Measurements from ENCODE around the gene RITA1.

Gene RITA1

DNA sequence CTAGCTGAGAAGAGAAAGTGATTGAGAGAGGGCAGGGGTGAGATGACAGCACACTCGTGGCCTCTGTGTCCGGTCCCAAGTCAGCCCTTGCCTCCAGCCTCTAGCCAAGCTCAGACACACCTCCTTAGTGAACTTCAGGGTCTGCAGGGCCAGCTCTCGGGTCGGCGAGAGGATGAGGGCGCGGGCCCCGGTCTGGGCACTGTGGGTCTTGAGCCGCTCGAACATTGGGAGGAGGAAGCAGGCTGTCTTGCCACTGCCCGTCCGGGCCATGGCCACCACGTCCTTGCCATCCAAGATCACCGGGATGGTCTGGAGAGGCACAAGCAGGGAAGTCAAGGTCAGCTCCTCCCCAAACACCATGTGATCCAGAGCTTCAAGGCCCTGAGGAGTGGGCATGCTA is 6.5 kb upstream of the RITA1 start:
- Histone ChIP-seq H3K9me3 (ENCODE audit: control insufficient read depth in 2 of 2, low read length in 2 of 2) (no peaks in the 10 kb centered on the region), H3K36me3 (ENCODE audit: control insufficient read depth in 2 of 2, insufficient read depth in 2 of 2, low read length in 2 of 2) (peaks cover 36 to 53% of the 10 kb centered on the region in 2 donors), H3K4me3 (ENCODE audit: low read length in 2 of 2) (no peak overlapping the region), H3K27me3 (ENCODE audit: control insufficient read depth in 2 of 2, insufficient read depth in 2 of 2, low read length in 2 of 2) (no peaks in the 10 kb centered on the region), H3K9ac (ENCODE audit: low read depth in 1 of 2, low read length in 2 of 2) (no peak overlapping the region), H3K27ac (ENCODE audit: low read depth in 2 of 2, low read length in 2 of 2) (no peak overlapping the region), H3K4me1 (ENCODE audit: control insufficient read depth in 2 of 2, insufficient read depth in 2 of 2, low read length in 2 of 2) (no peaks in the 10 kb centered on the region)

DNA sequence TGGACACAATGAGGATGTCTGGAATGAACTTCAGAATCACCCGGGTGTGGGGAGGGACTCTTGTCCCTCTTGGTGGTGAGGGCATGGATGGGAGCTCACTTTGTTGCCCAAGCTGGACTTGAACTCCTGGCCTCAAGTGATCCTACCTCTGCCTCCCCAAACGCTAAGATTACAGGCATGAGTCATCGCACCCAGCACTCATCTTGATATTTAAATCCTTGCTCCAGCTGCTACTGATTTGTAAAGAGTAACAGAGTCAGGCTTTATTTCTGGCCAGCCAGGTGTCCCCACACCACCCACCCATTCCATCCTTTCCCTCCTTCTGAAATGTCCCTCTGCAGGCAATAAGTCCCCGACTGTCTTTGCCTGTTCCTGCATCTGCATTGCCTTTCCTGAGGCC is 5.2 kb upstream of the RITA1 start:
- H3K27ac ChIP-seq (ENCODE audit: low read depth in 2 of 2, low read length in 2 of 2) = no peak overlapping the region

GRCh38 chr12:113181975-113182374 is 3.5 kb upstream of the RITA1 start:
- Histone ChIP-seq H3K9ac (ENCODE audit: low read depth in 1 of 2, low read length in 2 of 2) (no peak overlapping the region), H3K4me1 (ENCODE audit: control insufficient read depth in 2 of 2, insufficient read depth in 2 of 2, low read length in 2 of 2) (peaks cover 14 to 18% of the 10 kb centered on the region in 2 donors), H3K9me3 (ENCODE audit: control insufficient read depth in 2 of 2, low read length in 2 of 2) (no peaks in the 10 kb centered on the region), H3K27ac (ENCODE audit: low read depth in 2 of 2, low read length in 2 of 2) (no peak overlapping the region), H3K36me3 (ENCODE audit: control insufficient read depth in 2 of 2, insufficient read depth in 2 of 2, low read length in 2 of 2) (peaks cover 26 to 40% of the 10 kb centered on the region in 2 donors), H3K4me3 (ENCODE audit: low read length in 2 of 2) (no peak overlapping the region), H3K27me3 (ENCODE audit: control insufficient read depth in 2 of 2, insufficient read depth in 2 of 2, low read length in 2 of 2) (no peaks in the 10 kb centered on the region)

More for the DNA sequence above, 5.2 kb upstream of the RITA1 start:
- Histone ChIP-seq H3K9ac (ENCODE audit: low read depth in 1 of 2, low read length in 2 of 2) (no peak overlapping the region), H3K4me3 (ENCODE audit: low read length in 2 of 2) (no peak overlapping the region), H3K4me1 (ENCODE audit: control insufficient read depth in 2 of 2, insufficient read depth in 2 of 2, low read length in 2 of 2) (peaks cover 4 to 5% of the 10 kb centered on the region in 2 donors), H3K9me3 (ENCODE audit: control insufficient read depth in 2 of 2, low read length in 2 of 2) (no peaks in the 10 kb centered on the region), H3K36me3 (ENCODE audit: control insufficient read depth in 2 of 2, insufficient read depth in 2 of 2, low read length in 2 of 2) (peaks cover 30 to 48% of the 10 kb centered on the region in 2 donors), H3K27me3 (ENCODE audit: control insufficient read depth in 2 of 2, insufficient read depth in 2 of 2, low read length in 2 of 2) (no peaks in the 10 kb centered on the region)

DNA sequence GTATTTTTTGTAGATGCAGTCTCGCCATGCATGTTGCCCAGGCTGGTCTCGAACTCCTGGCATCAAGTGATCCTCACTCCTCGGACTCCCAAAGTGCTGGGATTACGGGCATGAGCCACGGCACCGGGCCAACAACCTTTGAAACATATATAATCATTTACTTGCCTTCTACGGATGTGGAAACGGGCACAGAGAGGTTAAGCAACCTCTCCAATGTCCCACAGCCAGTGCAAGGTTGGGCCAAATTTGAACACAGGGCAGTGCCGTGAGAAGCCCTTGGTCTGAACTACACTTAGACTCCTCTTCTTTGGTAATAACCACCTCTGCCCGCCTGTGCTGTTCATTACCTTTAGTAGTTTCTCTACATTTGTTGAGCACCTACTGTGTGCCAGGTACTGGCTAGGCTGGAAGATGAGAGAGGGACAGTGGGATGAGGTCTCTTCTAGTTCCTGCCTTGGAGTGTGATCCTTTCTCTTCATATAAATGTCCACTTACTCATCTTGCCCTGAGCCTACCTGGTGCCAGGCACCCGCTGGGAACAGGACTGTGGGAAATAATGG is 2.4 kb upstream of the RITA1 start:
- H3K36me3 ChIP-seq (ENCODE audit: control insufficient read depth in 2 of 2, insufficient read depth in 2 of 2, low read length in 2 of 2) = peaks cover 14 to 29% of the 10 kb centered on the region in 2 donors
- no peak overlapping the region for H3K9ac ChIP-seq (ENCODE audit: low read depth in 1 of 2, low read length in 2 of 2)
- H3K9me3 ChIP-seq (ENCODE audit: control insufficient read depth in 2 of 2, low read length in 2 of 2) = no peaks in the 10 kb centered on the region
- no peak overlapping the region for H3K27ac ChIP-seq (ENCODE audit: low read depth in 2 of 2, low read length in 2 of 2)
- H3K27me3 ChIP-seq (ENCODE audit: control insufficient read depth in 2 of 2, insufficient read depth in 2 of 2, low read length in 2 of 2) = no peaks in the 10 kb centered on the region
- H3K4me3 ChIP-seq (ENCODE audit: low read length in 2 of 2) = no peak overlapping the region
- H3K4me1 ChIP-seq (ENCODE audit: control insufficient read depth in 2 of 2, insufficient read depth in 2 of 2, low read length in 2 of 2) = peaks cover 14 to 18% of the 10 kb centered on the region in 2 donors

DNA sequence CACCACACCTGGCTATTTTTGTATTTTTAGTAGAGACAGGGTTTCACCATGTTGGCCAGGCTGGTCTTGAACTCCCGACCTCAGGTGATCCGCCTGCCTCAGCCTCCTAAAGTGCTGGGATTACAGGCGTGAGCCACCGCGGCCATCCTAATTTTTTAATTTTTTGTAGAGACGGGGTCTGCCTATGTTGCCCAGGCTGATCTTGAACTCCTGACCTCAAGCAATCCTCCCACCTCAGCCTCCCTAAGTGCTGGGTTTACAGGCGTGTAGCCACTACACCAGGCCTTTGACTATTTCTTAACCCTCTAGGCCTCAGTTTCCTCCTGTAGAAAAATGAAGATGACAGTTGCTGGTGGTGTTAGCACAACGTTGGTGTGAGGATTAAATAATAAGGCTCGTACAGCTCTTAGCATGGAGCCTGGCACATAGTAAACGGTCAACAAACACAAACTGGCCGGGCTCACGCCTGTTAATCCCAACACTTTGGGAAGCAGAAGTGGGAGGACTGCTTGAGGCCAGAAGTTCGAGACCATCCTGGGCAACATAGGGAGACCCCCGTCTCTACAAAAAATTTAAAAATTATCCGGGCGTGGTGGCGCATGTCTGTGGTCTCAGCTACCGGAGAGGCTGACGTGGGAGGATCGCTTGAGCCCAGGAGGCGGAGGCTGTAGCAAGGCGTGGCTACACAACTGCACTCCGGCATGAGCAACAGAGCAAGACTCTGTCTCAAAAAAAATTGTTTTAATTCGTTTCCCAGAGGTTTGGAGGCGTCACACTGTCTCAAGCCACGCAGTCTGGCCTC is 1.2 kb upstream of the RITA1 start:
- H3K27ac ChIP-seq (ENCODE audit: low read depth in 2 of 2, low read length in 2 of 2) = peak overlapping the region; percentile 90 to 93
- H3K27me3 ChIP-seq (ENCODE audit: control insufficient read depth in 2 of 2, insufficient read depth in 2 of 2, low read length in 2 of 2) = no peaks in the 10 kb centered on the region
- H3K36me3 ChIP-seq (ENCODE audit: control insufficient read depth in 2 of 2, insufficient read depth in 2 of 2, low read length in 2 of 2) = peaks cover 9 to 21% of the 10 kb centered on the region in 2 donors
- H3K4me3 ChIP-seq (ENCODE audit: low read length in 2 of 2) = peak overlapping the region; percentile 92 to 98
- H3K9ac ChIP-seq (ENCODE audit: low read depth in 1 of 2, low read length in 2 of 2) = peak overlapping the region; percentile 85 to 88
- peaks cover 14 to 18% of the 10 kb centered on the region in 2 donors for H3K4me1 ChIP-seq (ENCODE audit: control insufficient read depth in 2 of 2, insufficient read depth in 2 of 2, low read length in 2 of 2)
- H3K9me3 ChIP-seq (ENCODE audit: control insufficient read depth in 2 of 2, low read length in 2 of 2) = no peaks in the 10 kb centered on the region

DNA sequence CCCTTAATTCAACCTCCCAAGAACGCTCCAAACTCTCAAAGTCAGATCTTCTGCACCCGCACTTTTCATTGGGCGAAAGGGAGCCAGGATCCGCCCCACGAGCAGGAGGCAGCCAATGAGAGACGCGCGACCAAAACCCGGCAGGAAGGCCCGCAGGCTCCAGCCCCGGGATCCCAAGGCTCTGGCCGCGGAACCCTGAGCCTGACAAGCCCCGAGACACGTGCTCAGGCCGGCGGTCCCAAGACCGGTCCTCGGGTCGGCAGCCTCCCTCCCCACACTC is 681 bp upstream of the RITA1 start:
- H3K36me3 ChIP-seq (ENCODE audit: control insufficient read depth in 2 of 2, insufficient read depth in 2 of 2, low read length in 2 of 2) = peaks cover 8 to 18% of the 10 kb centered on the region in 2 donors
- no peaks in the 10 kb centered on the region for H3K27me3 ChIP-seq (ENCODE audit: control insufficient read depth in 2 of 2, insufficient read depth in 2 of 2, low read length in 2 of 2)
- H3K4me1 ChIP-seq (ENCODE audit: control insufficient read depth in 2 of 2, insufficient read depth in 2 of 2, low read length in 2 of 2) = peaks cover 14 to 18% of the 10 kb centered on the region in 2 donors
- H3K4me3 ChIP-seq (ENCODE audit: low read length in 2 of 2) = peak overlapping the region; percentile 92 to 98
- peak overlapping the region; percentile 85 to 88 for H3K9ac ChIP-seq (ENCODE audit: low read depth in 1 of 2, low read length in 2 of 2)
- no peaks in the 10 kb centered on the region for H3K9me3 ChIP-seq (ENCODE audit: control insufficient read depth in 2 of 2, low read length in 2 of 2)
- peak overlapping the region; percentile 90 to 93 for H3K27ac ChIP-seq (ENCODE audit: low read depth in 2 of 2, low read length in 2 of 2)

DNA sequence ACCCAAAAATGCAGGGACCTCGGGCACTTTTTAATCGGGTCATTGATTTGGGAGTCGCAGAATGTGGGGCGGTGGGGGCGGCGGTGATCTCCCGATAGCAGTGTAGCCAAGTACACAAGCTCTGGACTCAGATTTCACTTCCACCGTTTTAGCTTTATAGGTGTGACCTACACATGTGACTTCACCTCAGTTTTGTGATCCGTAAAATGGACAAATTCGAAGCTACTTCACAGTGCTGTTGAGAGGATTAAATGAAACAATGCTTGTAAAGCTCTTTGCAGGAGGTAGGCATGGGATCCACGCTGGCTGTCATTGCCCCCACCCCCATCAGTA is 478 bp downstream of the RITA1 start:
- Histone ChIP-seq H3K9me3 (ENCODE audit: control insufficient read depth in 2 of 2, low read length in 2 of 2) (no peaks in the 10 kb centered on the region), H3K36me3 (ENCODE audit: control insufficient read depth in 2 of 2, insufficient read depth in 2 of 2, low read length in 2 of 2) (peaks cover 7 to 9% of the 10 kb centered on the region in 2 donors), H3K4me3 (ENCODE audit: low read length in 2 of 2) (peak overlapping the region; percentile 92 to 98), H3K27me3 (ENCODE audit: control insufficient read depth in 2 of 2, insufficient read depth in 2 of 2, low read length in 2 of 2) (no peaks in the 10 kb centered on the region), H3K27ac (ENCODE audit: low read depth in 2 of 2, low read length in 2 of 2) (peak overlapping the region; percentile 90 to 93), H3K9ac (ENCODE audit: low read depth in 1 of 2, low read length in 2 of 2) (peak overlapping the region; percentile 85 to 88), H3K4me1 (ENCODE audit: control insufficient read depth in 2 of 2, insufficient read depth in 2 of 2, low read length in 2 of 2) (peaks cover 14 to 18% of the 10 kb centered on the region in 2 donors)

GRCh38 chr12:113186666-113187325 is 1.3 kb downstream of the RITA1 start:
- Histone ChIP-seq H3K27ac (ENCODE audit: low read depth in 2 of 2, low read length in 2 of 2) (no peak overlapping the region), H3K36me3 (ENCODE audit: control insufficient read depth in 2 of 2, insufficient read depth in 2 of 2, low read length in 2 of 2) (peaks cover 14 to 15% of the 10 kb centered on the region in 2 donors), H3K9me3 (ENCODE audit: control insufficient read depth in 2 of 2, low read length in 2 of 2) (no peaks in the 10 kb centered on the region), H3K4me3 (ENCODE audit: low read length in 2 of 2) (peak overlapping the region; percentile 57 to 98), H3K4me1 (ENCODE audit: control insufficient read depth in 2 of 2, insufficient read depth in 2 of 2, low read length in 2 of 2) (peaks cover 14 to 18% of the 10 kb centered on the region in 2 donors), H3K27me3 (ENCODE audit: control insufficient read depth in 2 of 2, insufficient read depth in 2 of 2, low read length in 2 of 2) (no peaks in the 10 kb centered on the region), H3K9ac (ENCODE audit: low read depth in 1 of 2, low read length in 2 of 2) (peak overlapping the region; percentile 85 to 88)

DNA sequence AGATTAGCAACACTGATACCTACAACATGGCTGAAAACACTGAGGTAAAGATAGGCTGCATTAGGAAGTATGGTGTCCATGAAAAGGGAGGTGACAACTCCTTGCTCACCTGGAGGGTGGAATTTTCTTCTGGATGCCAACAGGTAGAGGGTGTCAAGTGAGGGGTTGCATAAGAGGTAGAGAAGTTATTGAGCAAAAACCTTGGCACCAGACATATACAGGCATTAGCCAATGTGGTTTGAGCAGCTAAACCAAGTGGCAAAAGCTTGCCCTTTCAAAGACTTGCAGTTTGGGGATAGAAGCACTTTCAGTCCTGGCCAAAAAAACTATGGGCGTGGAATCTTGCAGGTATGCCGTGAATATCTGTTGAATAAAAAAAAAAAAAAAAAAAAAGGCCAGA is 3.8 kb downstream of the RITA1 start:
- H3K4me1 ChIP-seq (ENCODE audit: control insufficient read depth in 2 of 2, insufficient read depth in 2 of 2, low read length in 2 of 2) = peaks cover 11 to 21% of the 10 kb centered on the region in 2 donors
- no peak overlapping the region for H3K9ac ChIP-seq (ENCODE audit: low read depth in 1 of 2, low read length in 2 of 2)
- H3K4me3 ChIP-seq (ENCODE audit: low read length in 2 of 2) = no peak overlapping the region
- peaks cover 17 to 24% of the 10 kb centered on the region in 2 donors for H3K36me3 ChIP-seq (ENCODE audit: control insufficient read depth in 2 of 2, insufficient read depth in 2 of 2, low read length in 2 of 2)
- no peaks in the 10 kb centered on the region for H3K27me3 ChIP-seq (ENCODE audit: control insufficient read depth in 2 of 2, insufficient read depth in 2 of 2, low read length in 2 of 2)
- H3K27ac ChIP-seq (ENCODE audit: low read depth in 2 of 2, low read length in 2 of 2) = no peak overlapping the region
- no peaks in the 10 kb centered on the region for H3K9me3 ChIP-seq (ENCODE audit: control insufficient read depth in 2 of 2, low read length in 2 of 2)

DNA sequence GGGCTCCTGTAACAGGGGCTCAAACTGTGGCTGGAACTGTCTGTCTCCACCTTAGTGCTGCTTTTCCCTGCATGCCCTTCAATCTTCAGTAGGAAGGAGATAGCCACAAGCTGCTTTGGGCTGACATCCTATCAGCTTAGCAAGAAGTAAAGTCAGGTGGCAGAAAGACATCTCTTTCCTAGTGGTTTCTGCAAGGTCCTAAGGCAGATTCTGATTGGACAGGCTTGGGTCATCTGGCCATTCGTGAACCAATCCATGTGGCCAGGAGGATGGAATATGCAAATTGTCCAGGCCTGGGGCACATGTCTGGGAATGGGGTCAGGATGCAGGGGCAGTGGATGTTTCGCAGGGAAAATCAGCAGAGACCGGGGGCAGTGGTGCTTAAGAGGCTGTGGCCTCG is 5.2 kb downstream of the RITA1 start:
- no peaks in the 10 kb centered on the region for H3K27me3 ChIP-seq (ENCODE audit: control insufficient read depth in 2 of 2, insufficient read depth in 2 of 2, low read length in 2 of 2)
- no peak overlapping the region for H3K9ac ChIP-seq (ENCODE audit: low read depth in 1 of 2, low read length in 2 of 2)
- peaks cover 17 to 24% of the 10 kb centered on the region in 2 donors for H3K36me3 ChIP-seq (ENCODE audit: control insufficient read depth in 2 of 2, insufficient read depth in 2 of 2, low read length in 2 of 2)
- H3K27ac ChIP-seq (ENCODE audit: low read depth in 2 of 2, low read length in 2 of 2) = no peak overlapping the region
- peaks cover 10 to 19% of the 10 kb centered on the region in 2 donors for H3K4me1 ChIP-seq (ENCODE audit: control insufficient read depth in 2 of 2, insufficient read depth in 2 of 2, low read length in 2 of 2)
- H3K9me3 ChIP-seq (ENCODE audit: control insufficient read depth in 2 of 2, low read length in 2 of 2) = no peaks in the 10 kb centered on the region
- H3K4me3 ChIP-seq (ENCODE audit: low read length in 2 of 2) = no peak overlapping the region

Data from mucosa of rectum (tissue), 2 donors.